RWPE1 (cell line): ENCODE data around the gene SLC17A2.
"Not testable (repeated sequence)": the region's sequence is repeated elsewhere in the genome, so short reads cannot be mapped to it uniquely, and the experiment has no call there.

Experiments used
- CTCF ChIA-PET: fragments of 350-600 bp; sonication (Branson Sonifier 250); formaldehyde crosslinking; extraction: SDS; loops from one replicate; lab custom pipeline; 2021; lab: Yijun Ruan, JAX
- POLR2A ChIA-PET: fragments of 400-600 bp; formaldehyde crosslinking; extraction: SDS; loops from one replicate; lab custom pipeline; 2020; ENCODE audit warnings: antibody characterized with exemption; ENCODE audit not compliant: low non-redundant PET; lab: Yijun Ruan, JAX
- DNase-seq: peaks from one replicate; pipeline ENCODE4 v3.0.0; 2012; ENCODE audit warnings: low spot score
- H3K27ac ChIP-seq: fragments of 450-650 bp; 2 replicates; pipeline ENCODE4 v1.5.1; 2017
- CTCF ChIP-seq: fragments of 450-650 bp; conservative IDR thresholded peaks from 2 replicates; pipeline ENCODE4 v1.5.1; 2017; ENCODE audit warnings: low read depth, mild to moderate bottlenecking

SLC17A2 gene

GRCh38 chr6:25934735-25935313, 4.3 kb upstream of the SLC17A2 start:
- CTCF ChIA-PET, result no interaction called here
- DNase-seq, result no peak
- no peak for TF ChIP-seq CTCF
- no peak overlapping the region for H3K27ac ChIP-seq
- POLR2A ChIA-PET, result no interaction called here

- TF ChIP-seq CTCF, result no peak
- ChIA-PET CTCF (interaction anchor here (0.6 kb wide), 1 partner anchor 425 kb away, joined by 3 read pairs; no protein-coding TSS in a partner anchor), POLR2A (no interaction called here)
- no peak overlapping the region for H3K27ac ChIP-seq
- no peak for DNase-seq
Observed at GRCh38 chr6:25934156-25934555, 3.7 kb upstream of the SLC17A2 start.

- no peak overlapping the region for H3K27ac ChIP-seq
- ChIA-PET POLR2A (no interaction called here), CTCF (no interaction called here)
- TF ChIP-seq CTCF, result no peak
- no peak for DNase-seq
Observed at GRCh38 chr6:25931411-25931709, 869 bp upstream of the SLC17A2 start.

- H3K27ac ChIP-seq, CTCF ChIA-PET, POLR2A ChIA-PET, DNase-seq: not testable (repeated sequence)
Observed at GRCh38 chr6:25929785-25930184, 706 bp downstream of the SLC17A2 start.

- POLR2A ChIA-PET, result no interaction called here
- DNase-seq, result no peak
- CTCF ChIA-PET, result no interaction called here
Observed at GRCh38 chr6:25928562-25929324, 1.7 kb downstream of the SLC17A2 start.

GRCh38 chr6:25927756-25928216, 2.7 kb downstream of the SLC17A2 start:
- TF ChIP-seq CTCF, result no peak
- H3K27ac ChIP-seq, result no peak overlapping the region
- POLR2A ChIA-PET, result no interaction called here
- no peak for DNase-seq
- CTCF ChIA-PET, result interaction anchor here (0.6 kb wide), 1 partner anchor 30 kb away, joined by 7 read pairs; no protein-coding TSS in a partner anchor

More at GRCh38 chr6:25928562-25929324, 1.7 kb downstream of the SLC17A2 start:
- no peak overlapping the region for H3K27ac ChIP-seq
- TF ChIP-seq CTCF, result no peak

GRCh38 chr6:25927178-25927577, 3.3 kb downstream of the SLC17A2 start:
- H3K27ac ChIP-seq, result no peak overlapping the region
- ChIA-PET POLR2A (no interaction called here), CTCF (no interaction called here)
- DNase-seq, result no peak
- TF ChIP-seq CTCF, result no peak
